Keratinocyte (primary cell): ENCODE results near the gene CDAN1.
"Not testable (repeated sequence)": the region's sequence is repeated elsewhere in the genome, so short reads cannot be mapped to it uniquely, and the experiment has no call there.

Experiments used
- CTCF ChIP-seq, 3 experiments: IDR thresholded peaks in 1 of 3; conservative IDR thresholded peaks in 1 of 3; optimal IDR thresholded peaks in 1 of 3; 2 replicates in 2 of 3; 3 replicates in 1 of 3; pipeline versions ENCODE3 to v1.5.1; 2011; ENCODE audit warnings: low read length in 3 of 3, mild to moderate bottlenecking in 3 of 3, moderate library complexity in 2 of 3, control low read depth in 1 of 3, inconsistent platforms in 1 of 3; ENCODE audit not compliant: insufficient read depth in 2 of 3; ENCODE audit errors: extremely low read depth in 1 of 3
- EZH2 ChIP-seq: IDR thresholded peaks from one replicate; pipeline ENCODE4 v1.6.1; 2012; ENCODE audit warnings: inconsistent platforms, mild to moderate bottlenecking, low read length, moderate library complexity

DNA sequence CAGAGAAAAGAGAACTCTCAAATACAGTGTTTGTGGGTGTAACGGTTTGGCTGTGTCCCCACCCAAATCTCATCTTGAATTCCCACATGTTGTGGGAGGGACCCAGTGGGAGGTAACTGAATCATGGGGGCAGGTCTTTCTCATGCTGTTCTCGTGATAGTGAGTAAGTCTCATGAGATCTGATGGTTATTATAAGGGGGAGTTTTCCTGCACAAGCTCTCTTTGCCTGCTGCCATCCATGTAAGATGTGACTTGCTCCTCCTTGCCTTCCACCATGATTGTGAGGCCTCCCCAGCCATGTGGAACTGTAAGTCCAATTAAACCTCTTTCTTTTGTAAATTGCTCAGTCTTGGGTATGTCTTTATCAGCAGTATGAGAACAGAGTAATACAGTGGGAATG lies 24.9 kb upstream of the CDAN1 start:
- TF ChIP-seq EZH2; CTCF (optimal IDR thresholded peaks at IDR 0.05 in 1 of 3, IDR thresholded peaks at IDR 0.05 in 1 of 3, conservative IDR thresholded peaks at IDR 0.05 in 1 of 3; ENCODE audit: extremely low read depth in 1 of 3, insufficient read depth in 2 of 3, low read length in 3 of 3): not testable (repeated sequence)
